Transverse colon (tissue), 4 donors: ENCODE measurements around the gene ZNF362. TPM values are rescaled to one million over a fixed set of nuclear protein-coding genes. Genes with fewer than 3 reads are reported as not detected.

Experiments
- DNase-seq: peaks from one replicate; pipeline ENCODE4 v3.0.0-alpha.2; 2019
- H3K27ac ChIP-seq, 4 donors: fragments of 200-600 bp; sonication (generic); 2 replicates each; pipeline ENCODE4 v1.5.1; 2016 to 2018; ENCODE audit warnings: inconsistent platforms in 4 of 4
- H3K27me3 ChIP-seq: fragments of 200-600 bp; sonication (generic); 2 replicates; pipeline ENCODE4 v1.5.1; 2017; ENCODE audit warnings: inconsistent platforms
- H3K36me3 ChIP-seq, 4 donors: fragments of 200-600 bp; sonication (generic); 2 replicates each; pipeline ENCODE4 v1.5.1; 2017 to 2019; ENCODE audit warnings: inconsistent platforms in 4 of 4
- H3K4me1 ChIP-seq, 4 donors: fragments of 200-600 bp; sonication (generic); 2 replicates each; pipeline ENCODE4 v1.5.1; 2017 to 2020; ENCODE audit warnings: inconsistent platforms in 4 of 4
- H3K4me3 ChIP-seq, 4 donors: fragments of 200-600 bp; sonication (generic); 1 replicate in 1 of 4; 2 replicates in 3 of 4; pipeline versions ENCODE4 v1.5.1 to v1.6.1; 2017 to 2019; ENCODE audit warnings: inconsistent platforms in 4 of 4
- H3K9me3 ChIP-seq, 2 donors: fragments of 200-600 bp; sonication (generic); 2 replicates each; pipeline ENCODE4 v1.5.1; 2017 to 2019; ENCODE audit warnings: inconsistent platforms in 2 of 2
- CTCF ChIP-seq, 5 experiments: fragments of 200-600 bp in 3 of 5; fragments of 450-650 bp in 2 of 5; sonication (generic) in 3 of 5; IDR thresholded peaks; 1 replicate in 2 of 5; 2 replicates in 3 of 5; pipeline ENCODE4 v1.5.1; 2016 to 2017; ENCODE audit warnings: antibody characterized with exemption in 5 of 5, inconsistent platforms in 3 of 5, mild to moderate bottlenecking in 2 of 5, moderate library complexity in 1 of 5
- EP300 ChIP-seq: sonication (generic); formaldehyde crosslinking; IDR thresholded peaks from one replicate; pipeline ENCODE4 v1.6.1; 2017; ENCODE audit warnings: antibody characterized with exemption, low read depth
- POLR2A ChIP-seq: fragments of 450-650 bp; IDR thresholded peaks from one replicate; pipeline ENCODE4 v1.6.1; 2016; ENCODE audit warnings: antibody characterized with exemption, mild to moderate bottlenecking, moderate library complexity
- POLR2AphosphoS5 ChIP-seq, 3 donors: sonication (generic); formaldehyde crosslinking; IDR thresholded peaks; one replicate each; pipeline ENCODE4 v1.6.1; 2016; ENCODE audit warnings: antibody characterized with exemption in 3 of 3
- WGBS, 2 donors: methylation state at CpG; one replicate each; pipeline ENCODE4 v1.1.5; 2018; ENCODE audit warnings: low coverage in 1 of 2; 5-methylcytosine and 5-hydroxymethylcytosine counted together
- in situ Hi-C, 4 donors: fragments of 200-750 bp; cut with MboI; loops; one replicate each; pipeline versions ENCODE4 v1.15.0 to v1.15.1; 2017; ENCODE audit warnings: low sequenced_read_pairs in 3 of 4, low pct_ligation_motif_present in 1 of 4, low pct_unique_long_range_greater_than_20kb in 1 of 4
- intact Hi-C: fragments of 100-400 bp; cut with DNase I; formaldehyde crosslinking; loops from one replicate; pipeline ENCODE4 v1.15.1; 2023; ENCODE audit warnings: low total_unique reads
- total RNA-seq, 4 donors: library from RNA; depleted of rRNA; stranded (reverse); fragments of >200 nt; gene quantifications; one replicate each; pipeline ENCODE4 v1.1.0, GENCODE V29; 2016

Gene ZNF362
- total RNA-seq, 4 donors from 2014 or later = 7.9 to 121 (median 12.1) TPM

- DNase-seq = no peak
- WGBS, 2 donors = 85% methylated on average over 15 of the region's 15 CpGs; no CpG with 5 or more reads in 1 of the 2 donors
These were observed 38.7 kb downstream of the ZNF362 start for GRCh38 chr1:33295023-33295422.

GRCh38 chr1:33295450-33296081, 39.3 kb downstream of the ZNF362 start:
- peak overlapping the region in 1 of 4 donors; percentile 21 for H3K27ac ChIP-seq
- 28% methylated on average over 12 of the region's 12 CpGs; no CpG with 5 or more reads in 1 of the 2 donors for whole genome bisulfite sequencing, 2 donors
- peak in 1 of 3 donors; percentile 30 for TF ChIP-seq POLR2AphosphoS5 (IDR thresholded peaks at IDR 0.05)
- TF ChIP-seq EP300 = no peak
- peak; percentile 97 to 99 (median 99) for TF ChIP-seq CTCF (IDR thresholded peaks at IDR 0.05)
- TF ChIP-seq POLR2A = no peak
- no peak overlapping the region for H3K4me3 ChIP-seq
- DNase-seq = peak; percentile 91
- intact Hi-C loops = loop anchor here (2.0 to 10.0 kb wide), 2 partner anchors 73 to 169 kb away; no protein-coding TSS in a partner anchor
- peaks cover 3 to 11% (median 6%) of the 10 kb centered on the region in 4 donors for H3K4me1 ChIP-seq
- no peaks in the 10 kb centered on the region for H3K36me3 ChIP-seq
- in situ Hi-C loops = loop anchor here (5.0 to 25.0 kb wide), 5 partner anchors 69 to 179 kb away; partner anchors contain the start of gene ZSCAN20 (in 2 of the 4)
- H3K27me3 ChIP-seq = no peaks in the 10 kb centered on the region
- no peaks in the 10 kb centered on the region for H3K9me3 ChIP-seq

More at GRCh38 chr1:33295023-33295422, 38.7 kb downstream of the ZNF362 start:
- TF ChIP-seq CTCF (IDR thresholded peaks at IDR 0.05) (no peak), POLR2A (no peak), EP300 (no peak), POLR2AphosphoS5 (IDR thresholded peaks at IDR 0.05) (no peak)
- Histone ChIP-seq H3K4me1 (peaks cover 0 to 8% (median 6%) of the 10 kb centered on the region in 4 donors), H3K27me3 (no peaks in the 10 kb centered on the region), H3K4me3 (no peak overlapping the region), H3K27ac (no peak overlapping the region), H3K9me3 (no peaks in the 10 kb centered on the region), H3K36me3 (no peaks in the 10 kb centered on the region)
- in situ Hi-C loops (loop anchor here (5.0 to 25.0 kb wide), 5 partner anchors 70 to 180 kb away; partner anchors contain the start of gene ZSCAN20 (in 2 of the 4)), intact Hi-C loops (loop anchor here (2.0 to 10.0 kb wide), 2 partner anchors 74 to 170 kb away; no protein-coding TSS in a partner anchor)

GRCh38 chr1:33296082-33296458, 39.8 kb downstream of the ZNF362 start:
- peak overlapping the region in 1 of 4 donors; percentile 21 for H3K27ac ChIP-seq
- no peak overlapping the region for H3K4me3 ChIP-seq
- H3K36me3 ChIP-seq = no peaks in the 10 kb centered on the region
- no peaks in the 10 kb centered on the region for H3K27me3 ChIP-seq
- no peak for DNase-seq
- WGBS, 2 donors = 86% methylated on average over 9 of the region's 9 CpGs; no CpG with 5 or more reads in 1 of the 2 donors
- in situ Hi-C loops = loop anchor here (5.0 to 25.0 kb wide), 5 partner anchors 69 to 179 kb away; partner anchors contain the start of gene ZSCAN20 (in 2 of the 4)
- intact Hi-C loops = loop anchor here (10.0 kb wide), 1 partner anchor 169 kb away; no protein-coding TSS in a partner anchor
- no peaks in the 10 kb centered on the region for H3K9me3 ChIP-seq
- no peak for TF ChIP-seq CTCF (IDR thresholded peaks at IDR 0.05)
- TF ChIP-seq POLR2AphosphoS5 (IDR thresholded peaks at IDR 0.05) = no peak
- no peak for TF ChIP-seq POLR2A
- TF ChIP-seq EP300 = no peak
- H3K4me1 ChIP-seq = peaks cover 4 to 16% (median 7%) of the 10 kb centered on the region in 4 donors

- Histone ChIP-seq H3K27me3 (no peaks in the 10 kb centered on the region), H3K27ac (no peak overlapping the region), H3K4me1 (peaks cover 4 to 20% (median 8%) of the 10 kb centered on the region in 4 donors), H3K36me3 (no peaks in the 10 kb centered on the region), H3K4me3 (no peak overlapping the region), H3K9me3 (no peaks in the 10 kb centered on the region)
- WGBS, 2 donors = 80 to 88% methylated on average over 1 to 4 of the region's 4 CpGs
- no peak for DNase-seq
- intact Hi-C loops (loop anchor here (10.0 kb wide), 1 partner anchor 168 kb away; no protein-coding TSS in a partner anchor), in situ Hi-C loops (loop anchor here (5.0 to 25.0 kb wide), 5 partner anchors 68 to 178 kb away; partner anchors contain the start of gene ZSCAN20 (in 2 of the 4))
- TF ChIP-seq EP300 (no peak), CTCF (IDR thresholded peaks at IDR 0.05) (no peak), POLR2AphosphoS5 (IDR thresholded peaks at IDR 0.05) (no peak), POLR2A (no peak)
These were observed 40.5 kb downstream of the ZNF362 start for GRCh38 chr1:33296824-33297223.
